Stomach smooth muscle (tissue), 2 donors: ENCODE results near the gene PPM1K.

Source experiments
- H3K27ac ChIP-seq: one replicate; pipeline ENCODE4 v1.7.0; 2013; ENCODE audit warnings: mild to moderate bottlenecking, low read length, inconsistent platforms
- H3K27me3 ChIP-seq, 2 donors: one replicate each; pipeline ENCODE4 v1.7.0; 2013; ENCODE audit warnings: low read length in 2 of 2; ENCODE audit not compliant: insufficient read depth in 2 of 2, control insufficient read depth in 1 of 2
- H3K36me3 ChIP-seq, 2 donors: one replicate each; pipeline ENCODE4 v1.7.0; 2013; ENCODE audit warnings: low read length in 2 of 2; ENCODE audit not compliant: control insufficient read depth in 2 of 2, insufficient read depth in 2 of 2
- H3K4me1 ChIP-seq: one replicate; pipeline ENCODE4 v1.7.0; 2013; ENCODE audit warnings: low read length; ENCODE audit not compliant: control insufficient read depth, insufficient read depth
- H3K4me3 ChIP-seq, 2 donors: one replicate each; pipeline ENCODE4 v1.7.0; 2013; ENCODE audit warnings: low read length in 2 of 2
- H3K9ac ChIP-seq, 2 donors: one replicate each; pipeline ENCODE4 v1.7.0; 2013; ENCODE audit warnings: low read length in 2 of 2, mild to moderate bottlenecking in 1 of 2
- H3K9me3 ChIP-seq, 2 donors: one replicate each; pipeline ENCODE4 v1.7.0; 2013; ENCODE audit warnings: low read length in 2 of 2; ENCODE audit not compliant: control insufficient read depth in 2 of 2
- donor health status: healthy.
- donor health status: Pancreatic carcinoma.

Gene PPM1K

DNA sequence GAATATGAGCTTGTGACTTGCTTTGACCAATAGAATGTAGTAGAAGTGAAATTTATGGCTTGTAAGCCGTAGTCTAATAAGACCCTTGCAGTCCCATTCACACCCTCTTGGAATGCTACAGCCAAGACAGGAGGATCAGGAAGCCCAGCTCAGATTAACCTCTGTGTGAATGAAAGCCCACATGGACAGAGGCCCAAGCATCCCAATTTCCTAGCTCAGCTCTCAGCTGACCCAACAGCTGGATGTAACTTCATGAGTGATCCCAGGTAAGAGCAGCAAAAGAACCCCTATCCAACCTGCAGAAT lies 12.8 kb upstream of the PPM1K start:
- H3K4me3 ChIP-seq: no peak overlapping the region
- no peaks in the 10 kb centered on the region for H3K36me3 ChIP-seq
- H3K27me3 ChIP-seq: no peaks in the 10 kb centered on the region
- no peaks in the 10 kb centered on the region for H3K9me3 ChIP-seq
- no peak overlapping the region for H3K27ac ChIP-seq
- no peak overlapping the region for H3K9ac ChIP-seq
- peaks cover 8% of the 10 kb centered on the region for H3K4me1 ChIP-seq

DNA sequence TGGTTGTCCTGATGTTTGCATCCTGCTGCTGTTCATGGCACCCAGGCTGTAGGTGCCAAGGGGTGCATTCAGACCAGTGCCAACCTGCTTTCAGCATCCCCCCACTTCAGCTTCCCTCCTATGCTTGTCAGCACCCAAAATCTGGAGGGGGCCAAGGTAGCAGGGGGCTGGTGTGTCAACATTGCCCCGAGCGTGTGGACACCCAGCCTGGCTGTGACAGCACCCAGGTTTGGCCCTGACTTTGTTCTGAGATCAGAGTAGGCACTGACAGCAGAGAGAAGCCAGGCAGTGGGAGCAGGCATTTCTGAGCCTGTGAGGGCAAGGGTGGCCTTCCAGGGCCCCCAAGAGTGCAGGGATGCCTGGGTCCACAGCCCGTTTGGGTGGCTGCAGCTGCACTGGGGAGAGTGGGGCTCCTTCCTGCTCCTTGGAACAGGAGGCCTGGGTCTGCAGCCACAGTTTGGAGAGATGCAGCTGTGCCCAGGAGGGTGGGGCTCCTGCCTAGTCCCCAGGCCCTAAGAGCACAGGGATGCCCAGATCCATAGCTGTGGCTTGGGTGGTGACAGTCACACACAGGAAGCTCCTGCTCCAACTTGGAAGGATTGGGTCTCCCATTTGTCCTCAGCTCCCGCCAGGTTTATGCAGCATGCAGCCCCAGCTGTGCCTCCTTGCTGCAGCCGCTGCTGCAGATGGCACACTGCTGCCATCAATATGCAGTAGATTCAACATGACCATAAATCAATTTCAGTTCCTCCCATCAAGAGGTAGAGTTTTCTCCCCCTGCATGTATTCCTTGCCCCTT lies 12.3 kb upstream of the PPM1K start:
- Histone ChIP-seq H3K9ac (no peak overlapping the region), H3K9me3 (no peaks in the 10 kb centered on the region), H3K36me3 (no peaks in the 10 kb centered on the region), H3K4me3 (no peak overlapping the region), H3K4me1 (peaks cover 8% of the 10 kb centered on the region), H3K27me3 (no peaks in the 10 kb centered on the region), H3K27ac (no peak overlapping the region)

DNA sequence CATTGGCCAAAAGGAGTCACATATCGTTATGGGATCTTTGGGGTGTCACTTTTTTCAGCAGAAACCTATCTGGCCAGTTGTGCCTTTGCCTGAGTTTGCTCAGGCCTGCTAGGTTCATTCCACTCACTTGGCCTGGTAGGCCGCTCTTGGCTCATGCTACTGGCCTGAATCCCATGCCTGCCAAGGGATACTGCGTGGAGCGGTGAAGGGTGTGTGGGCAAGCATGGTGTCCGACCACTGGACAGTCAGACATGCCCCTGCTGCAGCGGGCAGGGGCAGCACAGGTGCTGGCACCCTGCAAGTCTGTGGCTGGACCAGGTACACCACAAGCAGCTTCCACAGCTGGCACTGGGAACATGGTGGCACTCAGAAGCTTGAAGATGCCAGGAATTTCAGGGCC lies 11.3 kb upstream of the PPM1K start:
- no peaks in the 10 kb centered on the region for H3K36me3 ChIP-seq
- H3K27ac ChIP-seq: no peak overlapping the region
- H3K9ac ChIP-seq: no peak overlapping the region
- H3K27me3 ChIP-seq: no peaks in the 10 kb centered on the region
- peaks cover 8% of the 10 kb centered on the region for H3K4me1 ChIP-seq
- no peaks in the 10 kb centered on the region for H3K9me3 ChIP-seq
- no peak overlapping the region for H3K4me3 ChIP-seq

DNA sequence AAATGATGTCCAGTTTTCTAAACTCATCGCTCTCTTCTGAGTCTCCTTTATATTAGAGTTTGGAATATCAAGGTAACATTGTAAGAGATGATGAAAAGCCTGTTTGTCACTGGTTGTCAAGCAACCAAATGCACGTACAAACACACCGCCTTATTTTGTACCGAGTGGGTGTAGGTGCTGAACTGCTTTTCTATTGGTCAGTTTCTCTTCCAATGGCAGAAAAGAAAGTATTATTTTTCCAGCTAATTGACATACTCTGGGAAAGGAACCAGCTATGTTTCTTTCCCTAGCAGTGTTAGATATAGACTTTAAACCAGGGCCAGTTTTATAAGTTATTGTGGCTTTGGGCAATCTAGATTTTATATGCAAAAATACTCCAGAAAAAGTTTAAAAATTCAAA lies 6.6 kb upstream of the PPM1K start:
- H3K36me3 ChIP-seq: no peaks in the 10 kb centered on the region
- no peaks in the 10 kb centered on the region for H3K27me3 ChIP-seq
- no peak overlapping the region for H3K4me3 ChIP-seq
- peak overlapping the region; percentile 76 for H3K27ac ChIP-seq
- H3K9me3 ChIP-seq: no peaks in the 10 kb centered on the region
- H3K4me1 ChIP-seq: peaks cover 4% of the 10 kb centered on the region
- no peak overlapping the region for H3K9ac ChIP-seq

DNA sequence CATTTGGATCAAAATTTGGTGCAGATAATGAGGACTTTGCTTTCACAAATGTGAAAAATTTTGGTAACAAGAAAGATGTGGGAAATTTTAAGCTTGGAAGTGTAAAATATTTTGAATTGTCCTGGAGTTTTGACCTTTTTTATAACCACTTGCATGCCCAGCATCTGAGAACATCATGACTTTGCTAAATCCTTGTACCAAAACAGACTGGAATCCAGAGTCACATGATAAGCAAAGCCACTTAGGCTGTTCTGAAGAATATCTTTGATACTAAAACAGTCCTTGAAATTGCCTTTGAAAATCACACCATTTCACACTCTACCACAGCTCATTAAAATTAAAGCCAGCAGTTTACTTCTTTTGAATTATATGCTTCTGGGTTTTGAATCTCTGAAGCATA lies 2.5 kb upstream of the PPM1K start:
- H3K27me3 ChIP-seq: no peaks in the 10 kb centered on the region
- no peak overlapping the region for H3K9ac ChIP-seq
- H3K27ac ChIP-seq: no peak overlapping the region
- H3K4me3 ChIP-seq: no peak overlapping the region
- H3K4me1 ChIP-seq: peaks cover 22% of the 10 kb centered on the region
- H3K9me3 ChIP-seq: no peaks in the 10 kb centered on the region
- no peaks in the 10 kb centered on the region for H3K36me3 ChIP-seq

DNA sequence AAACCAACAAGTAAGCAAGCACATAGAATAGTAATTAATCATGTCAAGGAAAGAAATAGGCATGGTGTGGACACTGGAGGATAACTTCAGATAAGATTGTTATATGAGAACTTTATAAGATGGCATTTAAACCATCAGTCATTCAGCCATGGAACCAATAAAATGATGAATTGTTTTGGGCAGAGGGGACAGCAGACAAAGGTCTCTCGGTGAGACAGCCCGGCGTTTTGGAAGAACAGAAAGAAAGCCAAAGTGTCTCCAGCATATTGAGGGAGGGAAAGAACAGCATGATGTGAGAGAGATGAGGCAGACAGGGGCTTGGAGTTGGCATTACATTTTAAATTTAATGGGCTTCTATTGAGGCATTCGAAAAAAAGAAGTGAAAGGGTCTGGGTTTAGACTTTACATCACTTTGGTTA lies 883 bp upstream of the PPM1K start:
- Histone ChIP-seq H3K4me1 (peaks cover 34% of the 10 kb centered on the region), H3K9ac (peak overlapping the region; percentile 80 to 90), H3K27me3 (no peaks in the 10 kb centered on the region), H3K36me3 (no peaks in the 10 kb centered on the region), H3K9me3 (no peaks in the 10 kb centered on the region), H3K27ac (peak overlapping the region; percentile 95), H3K4me3 (peak overlapping the region; percentile 93 to 95)

DNA sequence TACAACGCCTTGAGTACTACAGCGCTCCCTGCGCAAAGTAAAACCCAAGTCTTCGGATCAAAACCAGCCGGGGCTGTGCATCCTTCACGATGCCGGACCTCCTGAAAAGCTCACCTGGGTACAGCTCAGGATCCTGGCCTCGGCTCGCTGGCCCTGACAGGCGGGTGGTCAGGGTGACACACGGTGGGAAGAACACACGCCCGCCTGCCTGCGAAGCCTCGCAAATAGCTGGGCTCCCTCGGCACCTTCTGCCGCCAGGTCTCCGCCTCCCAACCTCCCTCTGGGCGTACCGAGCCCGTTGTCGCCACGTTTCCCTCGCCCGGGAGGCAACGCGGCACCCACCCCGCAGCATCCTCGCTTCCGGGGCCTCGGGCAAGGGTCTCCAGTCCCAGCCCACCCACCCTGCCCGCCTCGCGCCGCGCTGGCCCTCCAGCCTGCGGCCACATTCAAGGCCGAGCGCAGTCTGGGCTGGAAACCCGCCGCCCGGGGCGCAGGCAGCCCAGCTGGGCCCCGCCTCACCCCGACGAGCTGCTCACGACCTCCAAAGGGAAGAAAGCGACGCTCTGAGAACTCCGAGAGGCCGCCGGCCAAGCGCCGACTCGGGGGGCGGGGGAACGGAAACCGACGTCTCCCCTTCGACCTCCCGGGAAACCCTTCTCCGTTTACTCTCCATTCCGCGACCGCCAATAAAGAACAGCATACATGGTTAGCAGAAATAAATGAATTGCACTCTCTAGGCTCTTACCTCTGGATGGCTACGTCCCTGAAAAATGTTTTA lies 511 bp downstream of the PPM1K start:
- H3K4me3 ChIP-seq: peak overlapping the region; percentile 92 to 95
- peak overlapping the region; percentile 79 to 91 for H3K9ac ChIP-seq
- H3K27ac ChIP-seq: peak overlapping the region; percentile 95

DNA sequence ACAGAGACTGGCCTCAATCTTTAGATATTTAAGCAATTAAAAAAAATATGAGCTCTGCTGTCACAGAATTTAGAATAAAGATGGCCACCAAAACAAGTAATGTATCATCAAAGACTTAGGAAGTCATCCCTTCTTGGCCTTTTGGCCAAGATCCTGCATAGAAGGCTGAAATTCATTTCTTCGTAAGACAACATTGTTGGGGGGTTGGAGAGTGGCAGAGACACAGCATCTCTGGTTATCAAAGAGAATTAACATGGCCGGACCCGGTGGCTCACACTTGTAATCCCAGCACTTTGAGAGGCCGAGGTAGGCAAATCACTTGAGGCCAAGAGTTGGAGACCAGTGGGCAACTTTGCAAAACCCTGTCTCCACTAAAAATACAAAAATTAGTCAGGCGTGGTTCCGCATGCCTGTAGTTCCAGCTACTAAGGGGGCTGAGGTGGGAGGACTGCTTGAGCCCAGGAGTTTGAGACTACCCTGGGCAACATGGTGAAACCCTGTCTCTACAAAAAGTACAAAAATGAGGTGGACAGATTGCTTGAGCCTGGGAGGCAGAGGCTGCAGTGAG lies 4.0 kb downstream of the PPM1K start:
- Histone ChIP-seq H3K9ac (no peak overlapping the region), H3K27ac (peak overlapping the region; percentile 46), H3K36me3 (peaks cover 4% of the 10 kb centered on the region in 2 donors), H3K4me1 (peaks cover 30% of the 10 kb centered on the region), H3K4me3 (no peak overlapping the region), H3K9me3 (no peaks in the 10 kb centered on the region), H3K27me3 (no peaks in the 10 kb centered on the region)

More for the DNA sequence above, 511 bp downstream of the PPM1K start:
- Histone ChIP-seq H3K36me3 (no peaks in the 10 kb centered on the region), H3K4me1 (peaks cover 34% of the 10 kb centered on the region), H3K27me3 (no peaks in the 10 kb centered on the region), H3K9me3 (no peaks in the 10 kb centered on the region)

DNA sequence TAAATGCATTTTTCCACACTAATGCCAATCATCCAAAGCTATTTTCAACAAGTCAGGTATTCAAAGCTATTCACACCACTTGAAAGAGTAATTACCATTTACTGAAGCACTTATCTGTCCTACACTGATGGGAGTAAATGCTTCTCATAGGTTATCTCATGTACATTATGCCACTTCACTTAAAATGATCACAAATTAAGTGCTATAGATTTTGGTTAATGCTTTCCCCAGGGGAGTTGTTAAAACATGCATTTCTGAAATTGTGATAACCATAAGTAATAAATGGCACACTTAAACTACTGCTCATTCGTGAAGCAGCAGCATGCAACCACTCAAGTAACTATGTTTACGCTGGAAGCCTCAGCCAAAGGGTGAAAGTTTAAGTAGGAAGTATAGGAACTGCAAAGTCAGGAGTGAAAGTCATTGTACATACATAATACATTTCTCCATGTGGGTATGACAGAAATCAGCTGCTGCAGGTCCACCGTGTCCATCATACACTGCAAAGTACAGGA lies 6.6 kb downstream of the PPM1K start:
- Histone ChIP-seq H3K9me3 (no peaks in the 10 kb centered on the region), H3K27ac (no peak overlapping the region), H3K9ac (no peak overlapping the region), H3K4me1 (peaks cover 21% of the 10 kb centered on the region), H3K4me3 (no peak overlapping the region), H3K36me3 (peaks cover 4 to 7% of the 10 kb centered on the region in 2 donors), H3K27me3 (no peaks in the 10 kb centered on the region)

DNA sequence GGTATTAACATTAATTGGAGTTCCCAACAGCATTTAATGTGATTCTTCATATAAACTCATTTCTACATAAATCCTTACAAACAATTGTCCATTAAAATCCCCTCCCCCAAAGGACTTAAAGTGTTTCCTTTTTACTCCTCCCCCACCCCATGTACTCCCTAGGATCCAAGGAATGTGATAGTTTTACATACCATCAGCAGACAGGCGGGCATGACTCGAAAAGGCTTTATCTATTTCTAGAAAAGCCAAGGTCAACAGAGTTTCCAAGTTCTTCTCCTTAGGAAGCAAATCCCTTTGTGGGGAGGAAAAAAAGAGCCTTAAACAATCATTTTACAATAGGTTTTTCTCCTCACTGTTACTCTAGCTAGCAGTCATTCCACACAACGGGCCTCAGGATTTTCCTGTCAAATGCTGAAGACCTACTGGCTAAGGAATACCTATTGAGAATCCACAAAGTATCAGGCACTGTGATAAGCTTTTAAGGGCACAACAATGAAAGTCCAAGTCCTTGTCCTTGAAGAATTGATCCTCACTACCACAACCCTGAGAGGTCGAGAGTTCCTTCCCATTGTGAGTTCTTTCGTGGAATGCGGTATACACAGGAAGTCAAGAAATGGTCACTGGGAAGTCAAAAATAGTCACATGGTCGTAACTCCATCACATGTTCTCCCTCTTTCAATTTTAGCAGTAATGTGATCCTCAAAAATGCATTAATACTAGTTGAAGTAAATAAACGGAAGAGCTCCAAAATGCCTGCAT lies 7.2 kb downstream of the PPM1K start:
- H3K27ac ChIP-seq: no peak overlapping the region
- H3K36me3 ChIP-seq: peaks cover 4 to 7% of the 10 kb centered on the region in 2 donors
- H3K4me3 ChIP-seq: no peak overlapping the region
- H3K9ac ChIP-seq: no peak overlapping the region
- H3K4me1 ChIP-seq: peaks cover 15% of the 10 kb centered on the region
- H3K9me3 ChIP-seq: no peaks in the 10 kb centered on the region
- no peaks in the 10 kb centered on the region for H3K27me3 ChIP-seq
